GM12872 (cell line): ENCODE measurements around the gene TACC2.

ENCODE experiments used
- CTCF ChIP-seq: IDR thresholded peaks from 3 replicates; pipeline ENCODE4 v1.5.1; 2011; ENCODE audit warnings: low read depth, mild to moderate bottlenecking, low read length, moderate library complexity; ENCODE audit not compliant: insufficient read depth

Gene TACC2

GRCh38 chr10:122164023-122164601 is 175.1 kb downstream of the TACC2 start:
- TF ChIP-seq CTCF: no peak

- no peak for TF ChIP-seq CTCF
Observed at GRCh38 chr10:122164815-122165483, 176.0 kb downstream of the TACC2 start.

GRCh38 chr10:122165484-122166276 is 176.7 kb downstream of the TACC2 start:
- TF ChIP-seq CTCF: no peak

GRCh38 chr10:122168101-122168500 is 179.1 kb downstream of the TACC2 start:
- no peak for TF ChIP-seq CTCF

- TF ChIP-seq CTCF: no peak
Observed at GRCh38 chr10:122168598-122169394, 179.8 kb downstream of the TACC2 start.

- TF ChIP-seq CTCF: no peak
Observed at GRCh38 chr10:122170802-122171201, 181.8 kb downstream of the TACC2 start.
